GM18868 (cell line): ENCODE measurements around the gene RGS19.

Source experiments
- ATAC-seq: cut with Tn5 transposase; IDR thresholded peaks from one replicate; pipeline ENCODE4 v1.9.1; 2021; ENCODE audit warnings: mild to moderate bottlenecking, moderate library complexity; ENCODE audit not compliant: unreplicated experiment

Gene RGS19

GRCh38 chr20:64108731-64109681 lies 29.7 kb upstream of the RGS19 start:
- no peak for ATAC-seq

GRCh38 chr20:64107736-64108457 lies 28.6 kb upstream of the RGS19 start:
- ATAC-seq = no peak

- ATAC-seq = peak; percentile 64
These were observed 27.8 kb upstream of the RGS19 start, which contains the start of gene NPBWR2 for GRCh38 chr20:64106981-64107735. Gene NPBWR2 (minus strand): TSS chr20:64107565. CDS start chr20:64106831, 734 bp downstream.

- ATAC-seq = no peak
These were observed 27.2 kb upstream of the RGS19 start for GRCh38 chr20:64106435-64106961.

GRCh38 chr20:64105846-64106434 lies 26.6 kb upstream of the RGS19 start:
- no peak for ATAC-seq

GRCh38 chr20:64104667-64105451 lies 25.5 kb upstream of the RGS19 start:
- ATAC-seq = no peak

GRCh38 chr20:64103871-64104666 lies 24.8 kb upstream of the RGS19 start:
- ATAC-seq = no peak

GRCh38 chr20:64102647-64103354 lies 23.5 kb upstream of the RGS19 start:
- ATAC-seq = no peak

- peak; percentile 47 for ATAC-seq
These were observed 22.7 kb upstream of the RGS19 start for GRCh38 chr20:64101731-64102621.

- no peak for ATAC-seq
These were observed 21.8 kb upstream of the RGS19 start for GRCh38 chr20:64100946-64101688.

- no peak for ATAC-seq
These were observed 21.2 kb upstream of the RGS19 start for GRCh38 chr20:64100566-64100888.

- ATAC-seq = peak; percentile 43
These were observed 20.7 kb upstream of the RGS19 start for GRCh38 chr20:64099880-64100565.

GRCh38 chr20:64099086-64099786 lies 19.9 kb upstream of the RGS19 start:
- no peak for ATAC-seq

GRCh38 chr20:64098471-64099013 lies 19.2 kb upstream of the RGS19 start:
- ATAC-seq = no peak

GRCh38 chr20:64096535-64096934 lies 17.2 kb upstream of the RGS19 start:
- ATAC-seq = no peak
